Hepatocyte (in vitro differentiated cells): ENCODE measurements around the gene TBXAS1. TPM values are rescaled to one million over a fixed set of nuclear protein-coding genes. Genes with fewer than 3 reads are reported as not detected.

Experiments
- DNase-seq: peaks from one replicate; pipeline ENCODE4 v3.0.0-alpha.2; 2016; ENCODE audit warnings: low spot score
- H2AFZ ChIP-seq: fragments of 200-600 bp; sonication (generic); 2 replicates; pipeline ENCODE4 v1.6.0; 2016; ENCODE audit warnings: antibody characterized with exemption, mild to moderate bottlenecking
- H3K27ac ChIP-seq: fragments of 200-600 bp; sonication (generic); 2 replicates; pipeline ENCODE4 v1.5.1; 2016; ENCODE audit warnings: mild to moderate bottlenecking
- H3K27me3 ChIP-seq: fragments of 200-600 bp; sonication (generic); 2 replicates; pipeline ENCODE4 v1.6.1; 2016
- H3K36me3 ChIP-seq: fragments of 200-600 bp; sonication (generic); replicated peaks from 2 replicates; pipeline ENCODE4 v1.5.1; 2016; ENCODE audit warnings: low read depth; ENCODE audit not compliant: insufficient read depth
- H3K4me1 ChIP-seq: fragments of 200-600 bp; sonication (generic); 2 replicates; pipeline ENCODE4 v1.5.1; 2016; ENCODE audit warnings: mild to moderate bottlenecking, moderate library complexity; ENCODE audit not compliant: insufficient read depth
- H3K4me2 ChIP-seq: fragments of 200-600 bp; sonication (generic); 2 replicates; pipeline ENCODE4 v1.6.0; 2016
- H3K4me3 ChIP-seq: fragments of 200-600 bp; sonication (generic); 2 replicates; pipeline ENCODE4 v1.5.1; 2016; ENCODE audit warnings: mild to moderate bottlenecking
- H3K79me2 ChIP-seq: fragments of 200-600 bp; sonication (generic); 2 replicates; pipeline ENCODE4 v1.6.0; 2017; ENCODE audit warnings: mild to moderate bottlenecking
- H3K9me2 ChIP-seq: fragments of 200-600 bp; sonication (generic); replicated peaks from 2 replicates; pipeline ENCODE4 v1.6.0; 2017; ENCODE audit warnings: mild to moderate bottlenecking; ENCODE audit not compliant: insufficient read depth
- H3K9me3 ChIP-seq: fragments of 200-600 bp; sonication (generic); 2 replicates; pipeline ENCODE4 v1.5.1; 2016; ENCODE audit warnings: low read depth, mild to moderate bottlenecking
- H4K20me1 ChIP-seq: fragments of 200-600 bp; sonication (generic); 2 replicates; pipeline ENCODE4 v1.6.0; 2016; ENCODE audit warnings: mild to moderate bottlenecking; ENCODE audit not compliant: insufficient read depth, poor library complexity, severe bottlenecking
- EZH2 ChIP-seq: fragments of 200-600 bp; sonication (generic); IDR thresholded peaks from 2 replicates; pipeline ENCODE4 v1.6.1; 2016; ENCODE audit warnings: antibody characterized with exemption, mild to moderate bottlenecking, borderline replicate concordance
- EZH2phosphoT487 ChIP-seq: fragments of 200-600 bp; sonication (generic); IDR thresholded peaks from one replicate; pipeline ENCODE4 v1.6.1; 2018; ENCODE audit warnings: antibody characterized with exemption, mild to moderate bottlenecking, low read depth, moderate library complexity; ENCODE audit not compliant: unreplicated experiment, severe bottlenecking
- WGBS: methylation state at CpG from one replicate; pipeline ENCODE4 v1.1.6; 2016; ENCODE audit warnings: low lambda C conversion rate; ENCODE audit errors: missing lambda C conversion rate; 5-methylcytosine and 5-hydroxymethylcytosine counted together
- polyA plus RNA-seq: library from polyadenylated mRNA; unstranded; fragments of >200 nt; fragmentation: Nextera tagmentation; extraction: Ambion mirVana; gene quantifications from 2 replicates; pipeline ENCODE4 v1.2.1, GENCODE V29; 2016
- total RNA-seq: library from RNA; depleted of rRNA; stranded (reverse); fragments of >200 nt; gene quantifications from 2 replicates; pipeline ENCODE4 v1.2.3, GENCODE V29; 2014
- TF ChIP-seq, protein P1 (sequence below): fragments of 200-600 bp; sonication (generic); IDR thresholded peaks from 2 replicates; pipeline ENCODE4 v1.5.1; 2016; ENCODE audit warnings: antibody characterized with exemption, mild to moderate bottlenecking; ENCODE audit not compliant: poor library complexity

Gene TBXAS1
- total and polyA plus RNA-seq, 2 experiments from 2014 or later = 3.9 to 11.5 TPM

DNA sequence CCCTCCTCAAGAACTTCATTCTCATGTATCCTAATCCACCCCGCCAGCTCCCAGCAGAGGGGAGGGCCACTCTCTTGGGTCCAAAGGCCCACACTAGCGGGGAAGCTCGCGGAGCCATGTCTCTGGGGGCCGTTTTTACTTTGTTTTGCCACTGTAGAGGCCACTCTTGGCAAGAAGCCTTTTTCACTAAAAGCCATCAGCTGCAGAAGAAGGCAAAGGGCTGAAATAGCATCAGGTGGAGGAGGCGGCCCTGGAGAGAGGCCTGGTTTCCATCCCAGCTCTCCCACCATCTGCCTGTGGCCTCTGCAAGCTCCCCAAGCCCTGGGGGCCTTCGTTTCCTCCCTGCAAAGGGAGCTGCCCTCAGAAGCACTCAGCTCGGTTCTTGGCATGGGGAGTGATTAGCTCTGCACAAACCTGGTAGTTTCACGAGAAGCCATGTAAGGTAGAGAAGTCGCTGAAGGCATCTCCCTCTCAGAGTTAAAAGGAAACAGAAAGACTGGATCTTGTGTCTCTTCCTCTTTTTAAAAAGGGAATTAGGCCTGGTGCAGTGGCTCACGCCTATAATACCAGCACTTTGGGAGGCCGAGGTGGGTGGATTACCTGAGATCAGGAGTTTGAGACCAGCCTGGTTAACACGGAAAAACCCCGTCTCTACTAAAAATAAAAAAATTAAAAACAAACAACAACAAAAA is 163.4 kb downstream of the TBXAS1 start:
- DNase-seq = no peak
- no peak overlapping the region for H3K27ac ChIP-seq
- H3K9me3 ChIP-seq = no peaks in the 10 kb centered on the region
- no peaks in the 10 kb centered on the region for H3K27me3 ChIP-seq
- no peak overlapping the region for H3K4me2 ChIP-seq
- H3K9me2 ChIP-seq = no peaks in the 10 kb centered on the region
- H3K4me3 ChIP-seq = no peak overlapping the region
- no peaks in the 10 kb centered on the region for H3K79me2 ChIP-seq
- H3K36me3 ChIP-seq = no peaks in the 10 kb centered on the region
- WGBS = 75% methylated on average over 14 of the region's 14 CpGs
- TF ChIP-seq EZH2phosphoT487 (no peak), EZH2 (no peak)
- TF ChIP-seq, protein P1, sequence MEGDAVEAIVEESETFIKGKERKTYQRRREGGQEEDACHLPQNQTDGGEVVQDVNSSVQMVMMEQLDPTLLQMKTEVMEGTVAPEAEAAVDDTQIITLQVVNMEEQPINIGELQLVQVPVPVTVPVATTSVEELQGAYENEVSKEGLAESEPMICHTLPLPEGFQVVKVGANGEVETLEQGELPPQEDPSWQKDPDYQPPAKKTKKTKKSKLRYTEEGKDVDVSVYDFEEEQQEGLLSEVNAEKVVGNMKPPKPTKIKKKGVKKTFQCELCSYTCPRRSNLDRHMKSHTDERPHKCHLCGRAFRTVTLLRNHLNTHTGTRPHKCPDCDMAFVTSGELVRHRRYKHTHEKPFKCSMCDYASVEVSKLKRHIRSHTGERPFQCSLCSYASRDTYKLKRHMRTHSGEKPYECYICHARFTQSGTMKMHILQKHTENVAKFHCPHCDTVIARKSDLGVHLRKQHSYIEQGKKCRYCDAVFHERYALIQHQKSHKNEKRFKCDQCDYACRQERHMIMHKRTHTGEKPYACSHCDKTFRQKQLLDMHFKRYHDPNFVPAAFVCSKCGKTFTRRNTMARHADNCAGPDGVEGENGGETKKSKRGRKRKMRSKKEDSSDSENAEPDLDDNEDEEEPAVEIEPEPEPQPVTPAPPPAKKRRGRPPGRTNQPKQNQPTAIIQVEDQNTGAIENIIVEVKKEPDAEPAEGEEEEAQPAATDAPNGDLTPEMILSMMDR = no peak
- no peaks in the 10 kb centered on the region for H4K20me1 ChIP-seq
- H3K4me1 ChIP-seq = peaks cover 7% of the 10 kb centered on the region
- H2AFZ ChIP-seq = no peak overlapping the region

DNA sequence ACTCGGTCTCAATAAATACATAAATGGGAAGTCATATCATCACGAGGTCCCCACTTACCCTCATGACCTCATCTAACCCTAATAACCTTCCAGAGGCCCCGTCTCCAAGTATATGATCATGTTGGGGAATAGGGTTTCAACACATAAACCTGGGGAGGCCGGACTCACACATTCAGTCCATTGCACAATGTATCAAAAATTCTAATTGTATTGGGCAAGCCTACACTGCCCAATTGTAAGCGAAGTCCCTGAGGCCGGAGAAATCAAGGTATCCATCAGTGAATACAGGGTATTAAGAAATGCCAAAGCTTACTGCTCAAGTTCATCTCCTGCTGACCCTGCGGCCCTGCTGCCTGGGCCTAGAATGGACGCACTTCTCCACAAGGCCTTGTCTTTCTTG is 164.1 kb downstream of the TBXAS1 start:
- no peaks in the 10 kb centered on the region for H3K36me3 ChIP-seq
- no peaks in the 10 kb centered on the region for H4K20me1 ChIP-seq
- no peak overlapping the region for H3K4me2 ChIP-seq
- peaks cover 7% of the 10 kb centered on the region for H3K4me1 ChIP-seq
- H3K9me3 ChIP-seq = no peaks in the 10 kb centered on the region
- H3K27ac ChIP-seq = no peak overlapping the region
- H2AFZ ChIP-seq = no peak overlapping the region
- no peak for DNase-seq
- H3K27me3 ChIP-seq = no peaks in the 10 kb centered on the region
- no peaks in the 10 kb centered on the region for H3K79me2 ChIP-seq
- no peaks in the 10 kb centered on the region for H3K9me2 ChIP-seq
- no peak for TF ChIP-seq EZH2
- no peak for TF ChIP-seq EZH2phosphoT487
- TF ChIP-seq, protein P1 = no peak
- no peak overlapping the region for H3K4me3 ChIP-seq
- 92% methylated on average over 8 of the region's 8 CpGs for WGBS

DNA sequence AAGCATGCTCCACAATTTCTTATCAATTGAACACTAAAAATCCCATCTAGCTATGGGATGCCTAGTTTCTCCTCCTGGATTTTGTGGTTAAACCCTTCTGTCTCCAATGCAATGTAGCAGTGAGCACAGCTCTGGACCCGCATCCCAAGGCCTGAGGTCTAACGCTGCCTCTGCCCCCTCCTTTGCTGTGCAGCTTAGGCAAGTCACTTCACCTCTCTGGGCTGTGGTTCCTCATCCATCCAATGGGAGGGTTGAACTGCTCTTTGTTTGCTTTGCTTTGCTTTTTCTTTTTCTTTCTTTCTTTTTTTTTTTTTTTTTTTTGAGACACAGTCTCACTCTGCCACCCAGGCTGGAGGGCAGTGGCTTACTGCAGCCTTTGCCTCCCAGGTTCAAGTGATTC is 164.5 kb downstream of the TBXAS1 start:
- Histone ChIP-seq H3K36me3 (no peaks in the 10 kb centered on the region), H3K27me3 (no peaks in the 10 kb centered on the region), H3K79me2 (no peaks in the 10 kb centered on the region), H3K27ac (no peak overlapping the region), H4K20me1 (no peaks in the 10 kb centered on the region), H3K9me3 (no peaks in the 10 kb centered on the region), H3K9me2 (no peaks in the 10 kb centered on the region), H3K4me3 (no peak overlapping the region), H3K4me1 (peaks cover 7% of the 10 kb centered on the region), H3K4me2 (no peak overlapping the region), H2AFZ (no peak overlapping the region)
- TF ChIP-seq EZH2 = no peak
- no peak for TF ChIP-seq EZH2phosphoT487
- TF ChIP-seq, protein P1 = no peak
- no peak for DNase-seq
- 98% methylated on average over 2 of the region's 2 CpGs for WGBS
